Kidney epithelial cell (primary cell): ENCODE results near the gene NPB. TPM values are rescaled to one million over a fixed set of nuclear protein-coding genes. Genes with fewer than 3 reads are reported as not detected.

Source experiments
- DNase-seq: peaks from one replicate; pipeline ENCODE4 v3.0.0-alpha.2; 2010; ENCODE audit warnings: low read depth
- H3K27me3 ChIP-seq: 2 replicates; pipeline ENCODE4 v1.6.0; 2011; ENCODE audit warnings: low read length; ENCODE audit not compliant: control insufficient read depth, insufficient read depth
- H3K36me3 ChIP-seq: 2 replicates; pipeline ENCODE4 v1.5.1; 2011; ENCODE audit warnings: low read length; ENCODE audit not compliant: control insufficient read depth, insufficient read depth
- H3K4me3 ChIP-seq: 2 replicates; pipeline ENCODE4 v1.5.1; 2011; ENCODE audit warnings: low read depth, mild to moderate bottlenecking, control low read depth, low read length
- total RNA-seq: library from RNA; depleted of rRNA; stranded (reverse); fragments of >200 nt; gene quantifications from 2 replicates; pipeline ENCODE4 v1.2.3, GENCODE V29; 2015
- TF ChIP-seq, protein P1 (sequence below): IDR thresholded peaks from 2 replicates; pipeline ENCODE4 v1.5.1; 2011; ENCODE audit warnings: mild to moderate bottlenecking, moderate library complexity, low read length, control low read depth, inconsistent platforms; ENCODE audit not compliant: insufficient read depth, poor library complexity, severe bottlenecking

Gene NPB
- total RNA-seq, 1 donor from 2014 or later, result 1.9 TPM

DNA sequence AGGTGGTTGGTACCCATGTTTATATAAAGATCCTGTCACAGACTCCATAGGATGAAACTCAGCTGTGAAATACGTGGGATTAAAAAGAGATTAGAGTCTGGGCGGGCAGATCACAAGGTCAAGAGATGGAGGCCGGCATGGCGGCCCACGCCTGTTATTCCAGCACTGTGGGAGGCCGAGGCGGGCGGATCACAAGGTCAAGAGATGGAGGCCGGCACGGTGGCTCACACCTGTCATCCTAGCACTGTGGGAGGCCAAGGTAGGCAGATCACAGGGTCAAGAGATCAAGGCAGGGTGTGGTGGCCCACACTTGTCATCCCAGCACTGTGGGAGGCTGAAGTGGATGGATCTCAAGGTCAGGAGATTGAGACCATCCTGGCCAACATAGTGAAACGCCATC, 6.6 kb upstream of the NPB start:
- H3K27me3 ChIP-seq, result no peaks in the 10 kb centered on the region
- peaks cover 5% of the 10 kb centered on the region for H3K36me3 ChIP-seq
- TF ChIP-seq, protein P1, sequence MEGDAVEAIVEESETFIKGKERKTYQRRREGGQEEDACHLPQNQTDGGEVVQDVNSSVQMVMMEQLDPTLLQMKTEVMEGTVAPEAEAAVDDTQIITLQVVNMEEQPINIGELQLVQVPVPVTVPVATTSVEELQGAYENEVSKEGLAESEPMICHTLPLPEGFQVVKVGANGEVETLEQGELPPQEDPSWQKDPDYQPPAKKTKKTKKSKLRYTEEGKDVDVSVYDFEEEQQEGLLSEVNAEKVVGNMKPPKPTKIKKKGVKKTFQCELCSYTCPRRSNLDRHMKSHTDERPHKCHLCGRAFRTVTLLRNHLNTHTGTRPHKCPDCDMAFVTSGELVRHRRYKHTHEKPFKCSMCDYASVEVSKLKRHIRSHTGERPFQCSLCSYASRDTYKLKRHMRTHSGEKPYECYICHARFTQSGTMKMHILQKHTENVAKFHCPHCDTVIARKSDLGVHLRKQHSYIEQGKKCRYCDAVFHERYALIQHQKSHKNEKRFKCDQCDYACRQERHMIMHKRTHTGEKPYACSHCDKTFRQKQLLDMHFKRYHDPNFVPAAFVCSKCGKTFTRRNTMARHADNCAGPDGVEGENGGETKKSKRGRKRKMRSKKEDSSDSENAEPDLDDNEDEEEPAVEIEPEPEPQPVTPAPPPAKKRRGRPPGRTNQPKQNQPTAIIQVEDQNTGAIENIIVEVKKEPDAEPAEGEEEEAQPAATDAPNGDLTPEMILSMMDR, result no peak
- H3K4me3 ChIP-seq, result no peak overlapping the region
- DNase-seq, result no peak

DNA sequence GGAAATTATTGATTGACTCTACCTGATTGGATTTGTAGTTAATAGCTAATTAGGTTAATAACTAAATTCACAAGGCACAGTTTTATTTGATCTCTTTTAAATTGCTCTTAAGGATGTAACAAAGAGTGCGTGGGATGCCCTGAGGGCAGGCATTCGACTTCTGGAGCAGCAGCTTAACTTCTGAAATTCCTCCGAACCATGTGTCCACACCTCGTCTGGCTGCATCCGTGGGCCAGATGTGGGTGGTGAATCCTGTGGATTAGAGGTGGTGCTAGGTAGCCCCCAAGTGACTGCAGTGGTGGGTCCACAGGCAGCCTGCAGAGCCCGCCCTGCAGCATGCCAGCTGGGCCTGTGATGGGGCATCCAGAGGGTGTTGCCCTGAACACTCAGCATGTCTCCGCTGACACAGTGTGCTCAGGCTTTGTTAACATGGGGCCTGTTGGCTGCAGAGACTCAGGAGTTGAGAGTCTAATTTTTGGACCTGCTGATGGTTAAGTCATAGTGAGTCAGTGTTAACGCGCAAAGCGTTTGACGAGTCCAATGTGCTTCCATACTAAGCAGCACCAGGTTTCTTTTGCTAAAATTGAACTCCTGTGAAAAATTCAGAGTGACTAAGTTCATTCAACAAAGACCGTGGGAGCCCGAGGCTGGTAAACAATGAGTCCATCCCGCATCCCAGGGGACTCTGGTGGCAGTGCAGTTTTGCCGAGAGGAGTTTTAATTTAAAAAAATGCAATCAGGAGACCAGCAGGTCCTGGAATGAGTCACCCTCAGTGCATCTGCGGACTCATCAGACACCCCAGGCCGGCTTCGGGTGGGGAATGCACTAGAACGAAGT, 3.8 kb upstream of the NPB start:
- Histone ChIP-seq H3K27me3 (peaks cover 13% of the 10 kb centered on the region), H3K4me3 (no peak overlapping the region), H3K36me3 (peaks cover 5% of the 10 kb centered on the region)
- no peak for DNase-seq
- TF ChIP-seq, protein P1, result no peak

DNA sequence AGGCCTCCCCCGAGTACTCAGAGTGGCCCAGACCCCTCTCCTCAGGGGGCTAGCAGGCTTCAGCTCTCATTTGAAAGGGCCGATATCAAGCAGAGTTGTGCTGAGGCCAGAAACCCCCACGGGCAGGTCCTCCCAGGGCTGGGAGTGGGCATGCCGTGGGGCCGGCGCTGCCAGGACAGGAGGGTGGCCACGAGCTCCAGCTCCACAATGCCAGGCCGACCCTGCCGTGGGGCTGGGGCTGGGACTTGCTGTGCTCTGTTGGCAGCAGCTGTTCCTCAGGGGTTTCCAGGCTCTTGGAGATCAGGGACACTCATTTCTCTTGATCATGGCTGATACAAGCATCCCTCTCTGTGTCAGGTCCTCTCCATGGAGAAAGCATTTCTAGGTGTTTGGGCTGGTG, 3.2 kb upstream of the NPB start:
- peaks cover 5% of the 10 kb centered on the region for H3K36me3 ChIP-seq
- H3K27me3 ChIP-seq, result peaks cover 13% of the 10 kb centered on the region
- TF ChIP-seq, protein P1, result no peak
- H3K4me3 ChIP-seq, result no peak overlapping the region
- no peak for DNase-seq

DNA sequence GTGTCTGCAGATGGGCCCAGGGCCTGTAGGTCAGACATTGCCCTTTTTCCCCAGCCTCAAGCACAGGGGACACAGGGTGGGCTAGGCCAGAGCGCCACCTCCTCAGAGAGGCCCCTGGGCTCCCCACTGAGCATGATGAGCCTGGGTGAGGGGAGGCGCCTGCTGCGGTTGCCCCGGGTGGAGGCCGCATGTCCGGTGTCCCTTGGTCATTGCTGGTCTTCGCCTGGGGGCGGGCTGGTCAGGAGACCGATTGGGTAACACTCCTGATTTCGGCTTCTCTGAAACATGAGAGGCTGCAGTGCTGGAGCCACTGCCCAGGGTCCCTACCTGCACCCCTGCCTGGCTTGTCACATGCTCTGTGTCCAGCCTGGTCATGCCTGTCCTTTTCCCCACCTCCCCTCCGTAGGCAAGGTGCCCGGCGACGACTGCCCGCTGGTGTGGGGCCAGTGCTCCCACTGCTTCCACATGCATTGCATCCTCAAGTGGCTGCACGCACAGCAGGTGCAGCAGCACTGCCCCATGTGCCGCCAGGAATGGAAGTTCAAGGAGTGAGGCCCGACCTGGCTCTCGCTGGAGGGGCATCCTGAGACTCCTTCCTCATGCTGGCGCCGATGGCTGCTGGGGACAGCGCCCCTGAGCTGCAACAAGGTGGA, 2.4 kb upstream of the NPB start:
- no peak for DNase-seq
- H3K4me3 ChIP-seq, result no peak overlapping the region
- peaks cover 5% of the 10 kb centered on the region for H3K36me3 ChIP-seq
- TF ChIP-seq, protein P1, result no peak
- peaks cover 13% of the 10 kb centered on the region for H3K27me3 ChIP-seq

DNA sequence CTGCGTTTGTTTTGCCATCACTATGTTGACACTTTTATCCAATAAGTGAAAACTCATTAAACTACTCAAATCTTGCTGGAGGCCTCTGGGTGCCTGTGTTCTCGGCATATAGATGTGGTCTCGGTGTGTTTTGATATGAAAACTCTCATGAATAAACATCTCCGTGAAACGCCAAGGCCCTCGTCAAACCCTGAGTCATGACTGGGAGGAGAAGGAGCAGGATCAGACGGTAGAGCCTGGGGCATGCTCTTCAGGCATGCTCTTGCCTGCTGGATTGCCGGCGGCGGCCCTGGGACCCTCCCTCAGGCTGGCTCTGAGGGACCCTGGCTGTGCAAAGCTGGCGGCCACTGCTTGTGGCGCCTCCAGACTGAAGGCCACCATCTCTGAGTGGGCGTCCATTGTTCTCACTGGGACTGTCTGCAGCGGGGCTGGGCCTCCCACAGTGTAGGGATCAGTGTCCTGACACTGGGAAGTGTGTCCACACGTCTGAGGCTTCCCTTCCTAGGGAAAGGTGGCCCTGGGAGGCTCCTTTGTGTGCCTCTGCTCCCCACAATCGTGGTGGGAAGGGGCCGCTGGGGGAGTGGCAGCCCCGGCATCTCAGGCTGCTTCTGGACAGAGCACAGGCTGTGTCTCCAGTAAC, 1.7 kb upstream of the NPB start:
- H3K36me3 ChIP-seq, result peaks cover 5% of the 10 kb centered on the region
- H3K4me3 ChIP-seq, result no peak overlapping the region
- DNase-seq, result no peak
- TF ChIP-seq, protein P1, result no peak
- H3K27me3 ChIP-seq, result peaks cover 13% of the 10 kb centered on the region
